ENCODE measurements around the gene LDHD. TPM values are rescaled to one million over a fixed set of nuclear protein-coding genes. Genes with fewer than 3 reads are reported as not detected.

LDHD gene
- polyA plus RNA-seq, 1 donor (not counting 4 experiments of a cell fraction or from before 2014, with no cell fraction given) = 0.34 TPM

DNA sequence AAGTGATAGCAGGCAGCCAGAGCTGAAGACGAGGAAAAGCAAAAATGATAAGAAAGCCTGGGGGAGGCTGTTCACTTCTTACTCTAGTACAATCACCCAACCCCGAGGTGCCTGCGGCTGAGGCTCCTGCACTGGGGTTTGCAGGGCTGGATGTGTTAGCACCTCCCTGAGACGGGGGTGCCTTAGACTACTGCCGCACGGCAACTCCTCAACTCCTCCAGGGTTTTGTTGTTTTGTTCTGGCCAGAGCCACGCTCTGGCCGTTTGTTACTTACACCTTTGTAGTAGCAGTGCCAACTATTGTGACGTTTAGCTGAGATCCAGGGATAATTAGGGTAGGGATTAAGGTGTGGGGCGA, 51.5 kb downstream of the LDHD start:
- FAIRE-seq (no peak), DNase-seq (ENCODE audit: low read depth, low spot score) (no peak)
- Histone ChIP-seq H4K20me1 (ENCODE audit: control insufficient read depth, extremely low read depth, insufficient read depth, low read length) (peaks cover 2% of the 10 kb centered on the region), H3K4me3 (ENCODE audit: control insufficient read depth in 2 of 3, extremely low read depth in 1 of 3, insufficient read depth in 2 of 3, low read depth in 1 of 3, low read length in 3 of 3) (no peak overlapping the region), H3K4me1 (ENCODE audit: control insufficient read depth, extremely low read depth, insufficient read depth, low read length) (no peaks in the 10 kb centered on the region), H2AFZ (ENCODE audit: control insufficient read depth, low read length) (no peak overlapping the region), H3K79me2 (ENCODE audit: control insufficient read depth, insufficient read depth, low read length) (peaks cover 38% of the 10 kb centered on the region), H3K9me3 (ENCODE audit: control insufficient read depth, low read depth, low read length) (no peaks in the 10 kb centered on the region), H3K27ac (ENCODE audit: control insufficient read depth, insufficient read depth, low read length) (no peak overlapping the region), H3K27me3 (ENCODE audit: control insufficient read depth, extremely low read depth, insufficient read depth, low read length) (no peaks in the 10 kb centered on the region), H3K36me3 (ENCODE audit: control insufficient read depth in 2 of 2, extremely low read depth in 1 of 2, insufficient read depth in 2 of 2, low read length in 2 of 2) (no peaks in the 10 kb centered on the region), H3K4me2 (ENCODE audit: control insufficient read depth, extremely low read depth, insufficient read depth, low read depth, low read length) (no peak overlapping the region), H3K9ac (ENCODE audit: control insufficient read depth, extremely low read depth, insufficient read depth, low read length) (no peak overlapping the region), H3K9me1 (ENCODE audit: control insufficient read depth, extremely low read depth, insufficient read depth, low read length) (peaks cover 2% of the 10 kb centered on the region)
- TF ChIP-seq, protein P1, sequence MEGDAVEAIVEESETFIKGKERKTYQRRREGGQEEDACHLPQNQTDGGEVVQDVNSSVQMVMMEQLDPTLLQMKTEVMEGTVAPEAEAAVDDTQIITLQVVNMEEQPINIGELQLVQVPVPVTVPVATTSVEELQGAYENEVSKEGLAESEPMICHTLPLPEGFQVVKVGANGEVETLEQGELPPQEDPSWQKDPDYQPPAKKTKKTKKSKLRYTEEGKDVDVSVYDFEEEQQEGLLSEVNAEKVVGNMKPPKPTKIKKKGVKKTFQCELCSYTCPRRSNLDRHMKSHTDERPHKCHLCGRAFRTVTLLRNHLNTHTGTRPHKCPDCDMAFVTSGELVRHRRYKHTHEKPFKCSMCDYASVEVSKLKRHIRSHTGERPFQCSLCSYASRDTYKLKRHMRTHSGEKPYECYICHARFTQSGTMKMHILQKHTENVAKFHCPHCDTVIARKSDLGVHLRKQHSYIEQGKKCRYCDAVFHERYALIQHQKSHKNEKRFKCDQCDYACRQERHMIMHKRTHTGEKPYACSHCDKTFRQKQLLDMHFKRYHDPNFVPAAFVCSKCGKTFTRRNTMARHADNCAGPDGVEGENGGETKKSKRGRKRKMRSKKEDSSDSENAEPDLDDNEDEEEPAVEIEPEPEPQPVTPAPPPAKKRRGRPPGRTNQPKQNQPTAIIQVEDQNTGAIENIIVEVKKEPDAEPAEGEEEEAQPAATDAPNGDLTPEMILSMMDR (optimal IDR thresholded peaks at IDR 0.05 in 1 of 3, IDR thresholded peaks at IDR 0.05 in 1 of 3, conservative IDR thresholded peaks at IDR 0.05 in 1 of 3; ENCODE audit: extremely low read depth in 1 of 3, insufficient read depth in 2 of 3, low read length in 3 of 3) = no peak
- no peak for TF ChIP-seq EZH2 (IDR thresholded peaks at IDR 0.05; ENCODE audit: low read length)
- dilution Hi-C loops (cut with MboI; ENCODE audit: extremely low pct_ligation_motif_present, low sequenced_read_pairs) = no loop called here

DNA sequence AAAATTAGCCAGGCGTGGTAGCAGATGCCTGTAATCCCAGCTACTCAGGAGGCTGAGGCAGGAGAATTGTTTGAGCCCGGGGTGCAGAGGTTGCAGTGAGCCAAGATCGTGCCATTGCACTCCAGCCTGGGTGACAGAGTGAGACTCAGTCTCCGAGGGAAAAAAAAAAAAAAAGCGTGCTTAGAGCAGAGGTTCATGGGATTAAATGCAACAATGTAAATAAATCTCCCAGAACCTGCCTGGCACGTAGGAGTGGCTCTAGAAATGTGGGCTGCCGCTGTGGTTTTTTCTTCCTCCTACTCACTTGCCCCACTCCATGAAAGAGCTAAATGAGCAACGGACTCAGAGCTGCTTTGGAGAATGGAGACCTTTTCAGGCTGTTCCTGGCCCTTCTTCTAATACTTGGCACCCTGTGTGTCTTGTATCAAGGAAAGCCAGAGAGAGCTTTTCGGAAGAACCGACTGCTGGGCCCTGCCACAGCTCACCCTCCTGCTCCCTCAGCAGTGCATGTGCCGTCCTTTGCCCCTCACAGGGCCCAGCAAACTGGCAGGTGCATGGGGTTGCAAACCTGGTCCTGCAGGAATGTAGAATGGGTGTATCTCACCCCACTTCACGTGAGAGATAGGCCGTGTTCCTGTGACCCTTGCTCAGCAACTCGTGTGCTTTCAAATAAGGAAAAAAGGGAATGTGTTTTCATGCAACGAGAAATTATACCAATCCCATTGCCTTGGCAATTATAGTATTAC, 52.0 kb downstream of the LDHD start:
- Histone ChIP-seq H3K4me2 (ENCODE audit: control insufficient read depth, extremely low read depth, insufficient read depth, low read depth, low read length) (no peak overlapping the region), H3K9ac (ENCODE audit: control insufficient read depth, extremely low read depth, insufficient read depth, low read length) (no peak overlapping the region), H3K9me1 (ENCODE audit: control insufficient read depth, extremely low read depth, insufficient read depth, low read length) (peaks cover under 1% of the 10 kb centered on the region), H2AFZ (ENCODE audit: control insufficient read depth, low read length) (no peak overlapping the region), H4K20me1 (ENCODE audit: control insufficient read depth, extremely low read depth, insufficient read depth, low read length) (peaks cover 2% of the 10 kb centered on the region), H3K27ac (ENCODE audit: control insufficient read depth, insufficient read depth, low read length) (no peak overlapping the region), H3K79me2 (ENCODE audit: control insufficient read depth, insufficient read depth, low read length) (peaks cover 40% of the 10 kb centered on the region), H3K36me3 (ENCODE audit: control insufficient read depth in 2 of 2, extremely low read depth in 1 of 2, insufficient read depth in 2 of 2, low read length in 2 of 2) (no peaks in the 10 kb centered on the region), H3K9me3 (ENCODE audit: control insufficient read depth, low read depth, low read length) (no peaks in the 10 kb centered on the region), H3K4me3 (ENCODE audit: control insufficient read depth in 2 of 3, extremely low read depth in 1 of 3, insufficient read depth in 2 of 3, low read depth in 1 of 3, low read length in 3 of 3) (no peak overlapping the region), H3K27me3 (ENCODE audit: control insufficient read depth, extremely low read depth, insufficient read depth, low read length) (no peaks in the 10 kb centered on the region), H3K4me1 (ENCODE audit: control insufficient read depth, extremely low read depth, insufficient read depth, low read length) (no peaks in the 10 kb centered on the region)
- TF ChIP-seq, protein P1 (optimal IDR thresholded peaks at IDR 0.05 in 1 of 3, IDR thresholded peaks at IDR 0.05 in 1 of 3, conservative IDR thresholded peaks at IDR 0.05 in 1 of 3; ENCODE audit: extremely low read depth in 1 of 3, insufficient read depth in 2 of 3, low read length in 3 of 3) = no peak
- no peak for TF ChIP-seq EZH2 (IDR thresholded peaks at IDR 0.05; ENCODE audit: low read length)
- FAIRE-seq (no peak), DNase-seq (ENCODE audit: low read depth, low spot score) (no peak)
- dilution Hi-C loops (cut with MboI; ENCODE audit: extremely low pct_ligation_motif_present, low sequenced_read_pairs) = no loop called here

Measured in keratinocyte (primary cell).